Activated CD8-positive, alpha-beta T cell treated with anti-CD3 and anti-CD28 coated beads for 36 hours (primary cell): ENCODE measurements around the gene NFE2. TPM values are rescaled to one million over a fixed set of nuclear protein-coding genes. Genes with fewer than 3 reads are reported as not detected.

ENCODE experiments used
- ATAC-seq: fragments of 200-7000 bp; cut with Tn5 transposase; one replicate; pipeline ENCODE4 v1.10.0; 2021; ENCODE audit warnings: mild to moderate bottlenecking, moderate library complexity
- CTCF ChIA-PET: fragments of 350-600 bp; sonication (Branson Sonifier 250); formaldehyde crosslinking; loops from one replicate; lab custom pipeline; 2021; ENCODE audit warnings: antibody characterized with exemption; lab: Charles Lee
- POLR2A ChIA-PET: fragments of 350-600 bp; sonication (Branson Sonifier 250); formaldehyde crosslinking; loops from one replicate; lab custom pipeline; 2021; ENCODE audit warnings: antibody characterized with exemption; lab: Charles Lee
- DNase-seq: peaks from one replicate; pipeline ENCODE4 v3.0.0-alpha.2; 2020
- H3K27ac Mint-ChIP-seq: one replicate; pipeline ENCODE4 v1.8.0; 2021; ENCODE audit warnings: mild to moderate bottlenecking, mixed read lengths
- H3K27me3 Mint-ChIP-seq: one replicate; pipeline ENCODE4 v1.8.0; 2021; ENCODE audit warnings: mixed read lengths
- H3K36me3 Mint-ChIP-seq: one replicate; pipeline ENCODE4 v1.8.0; 2021; ENCODE audit warnings: low read depth, mixed read lengths
- H3K4me1 Mint-ChIP-seq: one replicate; pipeline ENCODE4 v1.8.0; 2021; ENCODE audit warnings: low read depth, mixed read lengths
- H3K4me3 Mint-ChIP-seq: one replicate; pipeline ENCODE4 v1.8.0; 2021; ENCODE audit warnings: mild to moderate bottlenecking, moderate library complexity, mixed read lengths
- H3K9me3 Mint-ChIP-seq: one replicate; pipeline ENCODE4 v1.8.0; 2021; ENCODE audit warnings: mixed read lengths
- intact Hi-C: fragments of 100-400 bp; cut with micrococcal nuclease; formaldehyde crosslinking; loops from one replicate; pipeline ENCODE4 v1.10.0; 2022
- total RNA-seq, 2 experiments: library from RNA; stranded (reverse); gene quantifications; one replicate each; pipeline ENCODE4 v1.2.3, GENCODE V29; 2021
- TF ChIP-seq, protein P1 (sequence below): fragments of 200-600 bp; IDR thresholded peaks from one replicate; pipeline ENCODE4 v1.8.0; 2022; ENCODE audit warnings: antibody characterized with exemption, mild to moderate bottlenecking

NFE2 gene
- total RNA-seq, 2 experiments from 2014 or later, result not detected

DNA sequence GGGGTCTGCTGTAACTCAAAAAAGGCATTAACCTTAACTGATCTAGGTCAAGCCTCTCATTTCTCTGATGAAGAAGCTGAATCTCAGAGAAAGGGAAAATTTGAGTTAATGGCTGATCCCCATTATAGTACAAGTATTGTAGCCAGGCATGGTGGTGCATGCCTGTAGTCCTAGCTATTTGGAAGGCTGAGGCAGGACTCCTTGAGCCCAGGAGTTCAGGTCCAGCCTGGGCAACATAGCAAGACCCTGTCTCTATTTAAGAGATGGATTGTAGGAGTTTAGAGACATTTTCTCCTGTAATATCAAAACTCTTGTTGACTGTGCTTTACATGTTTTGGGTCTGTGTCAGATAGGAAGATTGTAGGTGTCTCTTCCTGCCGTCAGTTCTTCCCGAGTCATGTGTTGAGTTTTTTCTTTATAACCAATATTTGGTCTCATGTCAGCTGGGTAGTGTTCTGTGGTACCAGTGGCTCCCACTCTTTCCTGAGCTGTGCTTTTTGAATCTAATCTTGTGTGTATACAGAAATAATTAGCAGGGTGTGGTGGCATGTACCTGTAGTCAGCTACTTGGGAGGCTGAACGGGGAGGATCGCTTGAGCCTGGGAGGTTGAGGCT lies 32.7 kb upstream of the NFE2 start:
- POLR2A ChIA-PET, result interaction anchor here (1.2 to 2.0 kb wide), 6 partner anchors 23 to 47 kb away, joined by 3 to 6 read pairs (median 4); no protein-coding TSS in a partner anchor
- DNase-seq (no peak), ATAC-seq (no peak)
- Mint-ChIP-seq H3K36me3 (peaks cover 2% of the 10 kb centered on the region), H3K9me3 (no peaks in the 10 kb centered on the region), H3K4me3 (no peak overlapping the region), H3K27me3 (no peaks in the 10 kb centered on the region), H3K27ac (peak overlapping the region; percentile 32), H3K4me1 (peaks cover 47% of the 10 kb centered on the region)
- intact Hi-C loops, result no loop called here
- TF ChIP-seq, protein P1, sequence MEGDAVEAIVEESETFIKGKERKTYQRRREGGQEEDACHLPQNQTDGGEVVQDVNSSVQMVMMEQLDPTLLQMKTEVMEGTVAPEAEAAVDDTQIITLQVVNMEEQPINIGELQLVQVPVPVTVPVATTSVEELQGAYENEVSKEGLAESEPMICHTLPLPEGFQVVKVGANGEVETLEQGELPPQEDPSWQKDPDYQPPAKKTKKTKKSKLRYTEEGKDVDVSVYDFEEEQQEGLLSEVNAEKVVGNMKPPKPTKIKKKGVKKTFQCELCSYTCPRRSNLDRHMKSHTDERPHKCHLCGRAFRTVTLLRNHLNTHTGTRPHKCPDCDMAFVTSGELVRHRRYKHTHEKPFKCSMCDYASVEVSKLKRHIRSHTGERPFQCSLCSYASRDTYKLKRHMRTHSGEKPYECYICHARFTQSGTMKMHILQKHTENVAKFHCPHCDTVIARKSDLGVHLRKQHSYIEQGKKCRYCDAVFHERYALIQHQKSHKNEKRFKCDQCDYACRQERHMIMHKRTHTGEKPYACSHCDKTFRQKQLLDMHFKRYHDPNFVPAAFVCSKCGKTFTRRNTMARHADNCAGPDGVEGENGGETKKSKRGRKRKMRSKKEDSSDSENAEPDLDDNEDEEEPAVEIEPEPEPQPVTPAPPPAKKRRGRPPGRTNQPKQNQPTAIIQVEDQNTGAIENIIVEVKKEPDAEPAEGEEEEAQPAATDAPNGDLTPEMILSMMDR, result no peak
- CTCF ChIA-PET, result interaction anchor here (0.5 to 8.9 kb wide), 13 partner anchors 8 to 70 kb away, joined by 3 to 97 read pairs (median 8); partner anchors contain the start of gene COPZ1

DNA sequence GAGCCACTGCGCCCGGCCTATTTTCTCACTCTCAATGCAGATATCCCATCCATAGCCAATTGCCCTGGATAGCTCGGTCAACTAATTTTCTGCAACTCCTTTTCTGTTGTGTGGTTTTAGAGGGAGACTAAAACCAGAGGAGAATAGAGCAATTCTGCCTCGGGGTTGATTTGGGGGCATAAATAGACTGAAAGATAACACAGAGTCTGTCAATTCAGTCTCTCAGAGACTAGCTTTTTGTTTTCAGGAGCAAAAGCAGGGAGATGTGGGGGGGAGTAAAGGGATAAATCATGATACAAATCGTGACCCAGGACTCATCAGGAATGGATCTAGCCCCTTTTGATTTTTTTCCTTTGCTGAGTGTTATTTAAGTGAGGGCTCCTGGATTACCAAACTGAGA lies 30.6 kb upstream of the NFE2 start:
- H3K36me3 Mint-ChIP-seq, result peaks cover 2% of the 10 kb centered on the region
- peak overlapping the region; percentile 68 for H3K27ac Mint-ChIP-seq
- TF ChIP-seq, protein P1, result no peak
- H3K27me3 Mint-ChIP-seq, result no peaks in the 10 kb centered on the region
- ChIA-PET POLR2A (interaction anchor here (0.7 to 1.5 kb wide), 2 partner anchors 27 to 72 kb away, joined by 3 read pairs; no protein-coding TSS in a partner anchor), CTCF (interaction anchor here (0.8 to 8.9 kb wide), 5 partner anchors 28 to 68 kb away, joined by 3 to 97 read pairs (median 67); no protein-coding TSS in a partner anchor)
- no peak for ATAC-seq
- H3K9me3 Mint-ChIP-seq, result no peaks in the 10 kb centered on the region
- no peak for DNase-seq
- no peak overlapping the region for H3K4me3 Mint-ChIP-seq
- intact Hi-C loops, result no loop called here
- peaks cover 50% of the 10 kb centered on the region for H3K4me1 Mint-ChIP-seq

DNA sequence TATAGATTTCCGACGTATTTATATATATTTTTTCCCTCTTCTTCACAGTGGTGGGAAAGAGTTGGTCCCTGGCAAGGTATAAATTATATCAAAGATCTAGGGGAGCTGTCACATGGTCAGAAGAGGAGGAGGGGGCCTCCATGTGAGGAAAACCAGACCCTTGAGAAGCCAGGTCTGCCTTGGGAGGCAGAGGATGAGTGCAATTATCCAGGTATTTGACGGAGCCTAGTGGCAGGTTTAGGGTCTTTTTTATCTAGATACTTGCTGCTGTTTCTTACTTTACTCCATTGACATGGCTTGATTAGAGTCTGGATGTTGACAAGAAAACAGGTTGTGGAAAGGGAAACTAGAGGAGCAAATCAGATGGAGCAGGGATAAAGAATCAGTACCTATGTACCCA lies 29.6 kb upstream of the NFE2 start:
- CTCF ChIA-PET, result interaction anchor here (2.0 to 9.7 kb wide), 2 partner anchors 37 to 38 kb away, joined by 5 to 93 read pairs; no protein-coding TSS in a partner anchor
- no peak for DNase-seq
- Mint-ChIP-seq H3K27ac (peak overlapping the region; percentile 76), H3K36me3 (peaks cover 2% of the 10 kb centered on the region), H3K4me1 (peaks cover 50% of the 10 kb centered on the region), H3K9me3 (no peaks in the 10 kb centered on the region), H3K27me3 (no peaks in the 10 kb centered on the region), H3K4me3 (no peak overlapping the region)
- no peak for ATAC-seq
- TF ChIP-seq, protein P1, result no peak
- POLR2A ChIA-PET, result interaction anchor here (1.4 to 1.5 kb wide), 2 partner anchors 28 to 44 kb away, joined by 3 to 4 read pairs; no protein-coding TSS in a partner anchor
- intact Hi-C loops, result no loop called here

GRCh38 chr12:54329759-54330158 lies 28.9 kb upstream of the NFE2 start:
- Mint-ChIP-seq H3K36me3 (peaks cover 5% of the 10 kb centered on the region), H3K27me3 (no peaks in the 10 kb centered on the region), H3K4me3 (no peak overlapping the region), H3K9me3 (no peaks in the 10 kb centered on the region), H3K4me1 (peaks cover 50% of the 10 kb centered on the region), H3K27ac (no peak overlapping the region)
- intact Hi-C loops, result loop anchor here (5.0 kb wide), 1 partner anchor 33 kb away; the partner anchor contains the start of gene GPR84
- DNase-seq (no peak), ATAC-seq (no peak)
- POLR2A ChIA-PET, result interaction anchor here (1.3 to 1.5 kb wide), 3 partner anchors 29 to 49 kb away, joined by 3 to 4 read pairs (median 3); partner anchors contain the start of gene HNRNPA1
- TF ChIP-seq, protein P1, result no peak
- CTCF ChIA-PET, result interaction anchor here (1.0 to 9.7 kb wide), 3 partner anchors 14 to 39 kb away, joined by 3 to 93 read pairs (median 5); no protein-coding TSS in a partner anchor
